GM19438 (cell line): ENCODE data around the gene GATB.

ENCODE experiments used
- ATAC-seq: cut with Tn5 transposase; IDR thresholded peaks from one replicate; pipeline ENCODE4 v1.9.1; 2021; ENCODE audit warnings: low read depth; ENCODE audit not compliant: unreplicated experiment

Gene GATB

DNA sequence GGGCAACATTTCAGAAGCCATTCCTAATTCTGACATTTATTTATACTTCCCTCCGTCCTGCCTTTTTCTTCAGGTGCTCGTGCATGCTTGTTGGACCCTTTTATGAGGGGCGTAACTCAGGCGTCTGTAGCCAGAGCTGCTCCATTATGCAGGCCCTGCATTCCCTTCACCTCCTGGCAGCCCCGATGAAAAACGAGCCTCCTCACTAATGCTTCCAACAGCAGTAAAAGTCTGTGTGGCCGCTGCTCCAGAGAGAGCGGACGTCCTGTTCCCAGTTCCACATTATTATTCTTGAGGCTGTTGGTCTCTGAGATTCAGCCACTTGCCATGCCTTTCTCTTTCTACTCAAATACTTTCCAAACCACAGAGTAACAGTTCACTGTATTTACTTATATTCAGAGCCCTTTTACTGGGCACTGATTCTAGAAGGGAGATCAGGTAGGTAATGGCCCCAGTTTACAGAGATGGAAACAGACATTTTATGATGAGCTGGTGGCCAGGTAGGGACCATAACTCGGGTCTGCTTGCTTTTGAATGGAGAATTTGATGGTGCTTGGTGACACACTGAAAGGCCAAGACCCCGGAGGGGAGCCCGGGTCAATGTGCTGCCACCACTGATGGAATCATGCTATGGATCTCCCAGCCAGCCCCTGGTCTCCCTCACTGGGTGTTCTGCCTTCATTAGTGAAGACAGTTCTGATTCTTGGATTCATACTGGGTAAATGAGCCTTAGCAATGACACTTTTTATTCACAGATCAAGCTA, 101.0 kb downstream of the GATB start:
- no peak for ATAC-seq

DNA sequence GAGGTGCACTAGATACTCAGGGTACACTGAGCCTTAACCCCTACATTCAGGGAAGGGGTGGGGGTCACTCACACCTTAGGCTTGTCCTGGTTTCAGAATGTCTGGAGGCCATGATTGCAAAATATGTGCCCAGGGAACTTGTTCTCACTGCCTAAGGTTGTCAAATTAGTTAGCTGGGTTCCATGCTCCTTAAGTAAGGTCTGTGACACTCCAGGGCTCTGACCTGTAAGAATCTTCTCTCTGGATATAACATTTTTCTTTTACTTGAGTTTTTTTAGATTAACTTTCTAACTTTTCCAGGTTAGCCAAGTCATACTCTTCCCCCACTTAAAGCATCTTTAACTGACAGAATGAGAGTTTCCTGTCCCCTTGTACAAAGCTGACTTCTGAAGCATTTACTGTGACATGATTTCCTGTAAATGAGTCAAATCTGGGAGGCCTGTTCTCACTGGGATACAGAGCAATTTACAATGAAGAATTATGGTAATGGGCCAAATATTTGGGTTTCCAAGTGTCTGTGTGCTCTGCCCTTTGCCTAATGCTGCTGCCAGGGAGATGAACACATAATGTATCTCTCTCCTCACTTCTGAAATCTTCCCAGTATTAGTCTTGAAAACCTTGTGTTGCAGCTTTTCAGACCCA, 101.7 kb downstream of the GATB start:
- ATAC-seq, result no peak

DNA sequence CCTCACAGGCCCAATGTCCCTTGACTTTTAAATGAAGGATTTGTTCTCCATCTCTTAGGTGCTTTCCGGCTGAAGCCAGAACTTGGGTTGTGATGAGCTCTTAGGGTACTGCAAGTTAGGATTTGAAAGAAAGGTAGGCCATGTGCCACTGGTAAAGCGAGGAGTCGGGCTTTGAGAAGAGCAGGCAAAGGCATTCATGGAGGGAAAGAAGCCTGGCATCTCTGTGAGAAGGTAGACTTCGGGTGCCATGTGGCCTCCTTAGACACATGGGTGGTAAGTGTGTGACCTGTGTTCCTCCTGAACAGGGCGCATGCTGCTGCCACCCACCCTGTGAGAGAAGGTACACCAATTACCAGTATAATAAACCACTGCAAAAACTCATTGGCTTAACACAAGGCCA, 102.9 kb downstream of the GATB start:
- ATAC-seq, result no peak

DNA sequence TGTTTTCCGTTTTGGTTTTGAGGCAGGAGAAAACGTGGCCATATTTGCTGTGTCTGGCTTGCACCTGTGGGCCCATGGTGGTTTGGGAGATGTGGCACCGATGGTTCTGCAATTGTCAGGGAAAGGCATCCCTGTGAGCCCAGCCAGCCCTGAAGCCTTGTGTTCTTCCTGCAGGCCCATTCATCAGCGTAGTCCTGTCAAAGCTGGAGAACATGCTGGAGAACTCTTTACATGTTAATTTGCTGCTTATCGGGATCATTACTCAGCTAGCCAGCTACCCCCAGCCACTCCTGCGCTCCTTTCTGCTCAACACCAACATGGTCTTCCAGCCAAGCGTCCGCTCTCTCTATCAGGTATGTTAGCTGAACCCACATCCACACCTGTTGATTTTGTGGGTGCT, 104.7 kb downstream of the GATB start:
- ATAC-seq, result no peak

DNA sequence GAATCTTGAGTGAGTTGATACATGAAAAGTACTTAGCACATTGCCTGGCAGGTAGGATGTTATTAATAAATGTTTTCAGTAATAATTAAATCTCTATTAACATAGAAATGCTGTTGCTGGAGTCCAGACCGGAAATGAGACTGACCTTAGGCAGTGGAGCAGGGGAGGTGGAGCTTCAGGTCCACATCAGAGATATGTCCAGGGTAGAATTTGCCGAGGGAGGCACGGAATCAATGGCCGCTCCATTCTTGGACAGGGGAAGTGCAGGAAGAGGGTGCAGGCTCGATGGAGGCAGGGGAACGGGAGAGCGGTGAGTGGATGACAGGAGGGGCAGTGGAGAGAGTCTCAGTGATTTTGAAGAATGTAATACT, 107.3 kb downstream of the GATB start:
- ATAC-seq, result no peak

DNA sequence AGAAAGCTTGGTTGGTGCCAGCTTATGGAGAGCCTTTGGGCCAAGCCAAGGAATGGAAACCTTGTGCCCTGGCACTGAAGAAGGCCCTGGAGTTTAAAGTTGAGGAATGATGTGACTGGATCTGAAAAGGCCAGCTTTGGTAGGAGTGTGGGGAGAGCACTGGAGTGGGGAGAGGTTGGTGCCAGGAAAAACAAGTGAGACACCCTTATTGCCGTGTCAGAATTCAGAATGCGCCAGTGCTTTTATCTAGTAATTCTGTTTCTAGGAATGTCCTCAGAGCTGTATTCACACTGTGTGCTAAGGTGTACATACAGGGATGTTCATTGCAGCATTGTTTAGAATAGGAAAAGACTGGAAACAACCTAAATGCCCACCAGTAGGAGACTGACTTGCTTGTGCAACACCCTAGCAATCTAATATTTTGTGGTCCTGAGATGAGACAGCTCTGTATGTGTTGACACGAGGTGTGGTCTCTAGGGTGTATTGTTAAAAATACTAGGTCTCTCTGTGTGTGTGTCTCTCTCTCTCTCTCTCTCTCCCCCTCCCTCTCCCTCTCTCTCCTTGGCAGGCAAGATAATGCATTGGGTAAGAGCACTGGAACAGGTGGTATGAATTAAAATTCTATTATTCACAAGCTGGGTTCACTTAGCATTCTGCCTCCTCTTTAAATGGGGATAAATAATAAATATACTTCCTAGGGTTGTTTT, 107.8 kb downstream of the GATB start:
- no peak for ATAC-seq

DNA sequence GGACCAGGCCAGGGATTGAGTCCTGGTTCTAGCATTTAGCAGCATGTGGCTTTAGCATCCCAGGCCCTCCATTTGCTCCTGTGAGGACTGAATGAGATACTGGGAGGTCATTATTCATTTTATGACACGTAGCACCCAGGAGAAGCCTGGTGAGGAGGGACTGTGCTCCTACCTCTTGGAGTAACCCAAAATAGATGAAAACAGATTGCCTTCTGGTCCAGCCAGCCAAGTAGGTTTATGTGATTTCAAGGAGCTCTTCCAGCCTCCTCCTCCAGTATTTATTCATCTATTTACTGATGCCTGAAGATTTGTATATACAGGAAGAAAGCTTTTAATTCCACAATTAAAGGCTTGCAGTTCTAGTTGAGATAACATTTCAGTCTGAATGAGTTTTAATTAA, 109.3 kb downstream of the GATB start:
- ATAC-seq, result no peak

DNA sequence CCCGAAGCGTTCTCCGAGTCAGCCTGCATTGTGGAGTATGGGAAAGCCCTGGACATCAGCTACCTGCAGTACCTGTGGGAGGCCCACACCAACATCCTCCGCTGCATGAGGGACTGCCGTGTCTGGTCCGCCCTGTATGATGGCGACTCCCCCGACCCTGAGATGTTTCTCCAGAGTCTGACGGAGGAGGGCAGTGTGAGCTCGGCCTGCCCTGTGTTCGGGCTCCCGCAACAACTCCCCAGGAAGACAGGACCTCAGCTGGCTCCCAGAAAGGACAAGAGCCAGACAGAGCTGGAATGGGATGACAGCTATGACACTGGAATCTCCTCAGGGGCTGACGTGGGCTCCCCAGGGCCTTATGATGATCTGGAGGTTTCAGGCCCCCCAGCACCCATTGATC, 111.3 kb downstream of the GATB start:
- ATAC-seq, result no peak

DNA sequence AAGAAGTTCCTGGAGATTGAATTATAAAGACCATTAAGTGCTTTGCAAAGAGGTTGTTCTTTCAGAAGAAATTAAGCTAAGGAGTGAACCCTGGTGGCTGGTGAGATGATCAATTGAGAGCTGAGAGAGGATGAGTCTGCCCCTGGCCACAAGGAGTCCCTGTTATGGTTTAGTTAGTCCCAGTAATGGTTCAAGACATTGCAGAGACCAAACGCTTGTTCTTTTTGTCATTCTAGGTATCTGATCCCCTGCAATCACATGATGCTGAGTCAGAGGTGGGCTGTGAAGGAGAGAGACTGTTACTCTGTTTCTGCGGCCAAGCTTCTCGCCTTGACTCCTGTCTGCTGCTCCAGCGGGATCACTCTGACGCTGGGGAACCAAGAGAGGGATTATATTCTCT, 114.5 kb downstream of the GATB start:
- no peak for ATAC-seq

DNA sequence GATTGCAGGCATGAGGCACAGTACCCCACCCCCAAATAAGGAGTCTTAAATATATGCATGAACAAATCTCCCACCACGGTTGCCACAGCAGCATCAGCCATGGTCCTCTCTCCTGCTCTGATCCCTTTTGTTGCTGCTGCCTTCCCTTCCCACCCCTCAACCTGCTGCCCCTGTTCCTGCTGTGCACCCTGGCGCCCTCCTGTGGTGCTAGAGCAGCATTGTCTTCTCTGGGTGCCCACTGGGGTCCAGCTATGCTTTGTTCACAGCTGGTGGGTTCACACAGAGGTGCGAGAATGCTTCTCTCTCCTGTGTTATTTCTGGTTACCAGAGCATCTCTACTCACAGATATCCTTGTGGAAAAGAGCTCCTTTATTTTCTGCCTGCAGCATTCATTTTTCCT, 116.2 kb downstream of the GATB start:
- no peak for ATAC-seq

DNA sequence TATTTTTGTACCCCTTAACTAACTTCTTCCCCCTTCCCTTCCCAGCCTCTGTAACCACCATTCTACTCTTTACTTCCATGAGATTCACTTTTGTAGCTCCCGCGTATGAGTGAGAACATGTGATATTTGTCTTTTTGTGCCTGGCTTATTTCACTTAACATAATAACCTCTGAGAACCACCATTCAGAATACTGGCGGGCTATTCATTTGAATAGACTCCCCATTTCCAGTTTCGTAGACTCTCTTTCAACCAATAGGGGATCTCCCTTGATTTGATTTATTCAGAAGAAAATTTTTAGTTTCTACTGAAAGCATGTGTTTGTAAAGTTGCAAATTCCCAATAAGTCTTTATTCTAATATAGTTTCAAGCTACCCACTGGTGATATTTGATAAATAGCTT, 117.2 kb downstream of the GATB start:
- no peak for ATAC-seq

DNA sequence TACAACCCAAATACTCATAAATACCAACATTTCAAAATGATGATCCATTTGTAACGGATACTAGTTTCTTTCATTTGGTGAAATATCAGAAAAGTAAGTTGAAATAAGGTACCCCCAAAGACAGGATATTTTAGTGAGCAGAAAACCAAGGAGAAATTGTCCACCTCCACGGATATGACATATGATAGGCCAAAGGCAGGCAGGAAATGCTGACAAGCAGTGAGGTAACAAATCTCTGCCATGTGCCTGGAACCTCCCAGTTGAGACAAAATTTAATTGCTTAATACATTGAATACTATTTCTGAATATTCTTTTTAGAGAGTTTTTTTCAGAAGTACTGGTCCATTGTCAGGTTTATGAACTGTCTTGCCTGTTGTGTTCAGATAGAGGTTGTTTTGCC, 118.8 kb downstream of the GATB start:
- no peak for ATAC-seq

DNA sequence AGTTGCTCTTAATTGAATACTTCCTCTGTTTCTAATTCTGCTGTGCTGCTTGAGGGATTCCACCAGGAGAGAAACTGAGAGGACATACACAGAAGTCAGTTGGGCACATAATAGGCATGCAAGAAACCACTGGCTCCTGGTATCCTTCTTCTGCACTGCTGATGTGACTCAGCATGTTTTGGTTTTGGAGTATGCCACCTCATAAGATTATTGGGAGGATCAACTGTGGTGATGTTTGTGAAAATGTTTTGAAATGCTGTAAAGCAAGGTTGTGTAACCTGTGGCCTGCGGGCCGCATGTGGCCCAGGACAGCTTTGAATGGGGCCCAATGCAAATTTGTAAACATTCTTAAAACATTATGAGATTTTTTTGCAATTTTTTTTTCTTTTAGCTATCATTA, 119.6 kb downstream of the GATB start:
- no peak for ATAC-seq

DNA sequence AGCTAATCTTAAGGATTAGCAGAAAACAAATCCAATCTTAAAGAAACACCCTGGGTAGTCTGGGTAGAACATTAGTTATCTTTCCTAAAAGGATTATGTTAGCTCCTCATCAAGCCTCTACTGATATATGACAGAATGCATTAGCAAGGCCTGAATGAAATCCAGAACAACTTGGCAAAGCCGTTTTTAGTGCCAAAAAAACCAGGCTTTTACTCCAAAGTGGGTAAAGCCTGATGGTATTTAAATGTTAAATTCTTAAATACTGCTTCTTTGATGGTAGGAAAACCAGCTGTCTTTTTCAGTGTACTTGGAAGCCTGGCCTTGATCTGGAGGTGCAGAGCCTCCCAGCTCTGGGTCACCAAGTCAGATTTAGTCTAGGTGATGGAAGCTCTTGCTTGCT, 120.4 kb downstream of the GATB start:
- ATAC-seq, result no peak

DNA sequence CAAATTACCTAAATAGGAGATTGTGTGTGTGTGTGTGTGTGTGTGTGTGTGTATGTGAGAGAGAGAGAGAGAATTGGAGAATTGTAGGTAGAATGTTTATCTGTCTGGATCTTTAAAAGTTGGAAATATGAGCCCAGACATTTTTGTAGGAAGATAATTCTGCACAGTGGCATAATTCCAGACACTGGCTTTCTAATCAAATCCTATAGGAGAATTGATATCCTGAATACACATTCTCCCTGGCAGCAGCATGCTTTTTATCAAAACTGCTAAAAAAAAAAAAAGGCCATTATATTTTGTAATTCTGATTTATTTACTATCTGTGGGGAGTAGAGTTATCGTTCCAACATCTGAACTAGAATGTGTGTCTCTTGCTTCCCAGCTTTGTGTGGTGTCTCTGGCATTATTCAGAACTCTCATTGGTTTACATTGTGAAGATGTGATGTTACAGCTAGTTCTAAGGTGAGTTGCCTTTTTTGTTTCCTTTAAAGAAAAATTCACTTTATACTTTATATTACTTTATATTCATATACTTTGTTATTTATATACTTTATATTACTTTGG, 122.4 kb downstream of the GATB start:
- ATAC-seq, result no peak

DNA sequence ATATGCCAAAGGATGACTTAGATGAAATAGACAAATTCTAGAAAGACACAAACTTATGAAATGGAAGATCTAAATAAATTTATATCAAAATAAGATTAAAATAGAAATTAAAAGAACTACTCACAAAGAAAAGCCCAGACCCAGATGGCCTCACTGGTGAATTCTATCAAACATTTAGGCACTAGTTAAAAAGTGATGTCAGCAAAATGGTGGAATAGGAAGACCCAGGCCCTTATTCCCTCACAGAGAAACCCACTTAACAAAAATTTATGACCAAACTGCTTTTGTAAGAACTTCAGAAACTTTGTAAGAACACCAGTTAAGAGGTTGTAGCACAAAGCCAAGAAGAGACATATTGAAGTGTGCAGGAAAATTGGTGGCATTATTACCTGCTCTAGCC, 129.5 kb downstream of the GATB start:
- no peak for ATAC-seq

DNA sequence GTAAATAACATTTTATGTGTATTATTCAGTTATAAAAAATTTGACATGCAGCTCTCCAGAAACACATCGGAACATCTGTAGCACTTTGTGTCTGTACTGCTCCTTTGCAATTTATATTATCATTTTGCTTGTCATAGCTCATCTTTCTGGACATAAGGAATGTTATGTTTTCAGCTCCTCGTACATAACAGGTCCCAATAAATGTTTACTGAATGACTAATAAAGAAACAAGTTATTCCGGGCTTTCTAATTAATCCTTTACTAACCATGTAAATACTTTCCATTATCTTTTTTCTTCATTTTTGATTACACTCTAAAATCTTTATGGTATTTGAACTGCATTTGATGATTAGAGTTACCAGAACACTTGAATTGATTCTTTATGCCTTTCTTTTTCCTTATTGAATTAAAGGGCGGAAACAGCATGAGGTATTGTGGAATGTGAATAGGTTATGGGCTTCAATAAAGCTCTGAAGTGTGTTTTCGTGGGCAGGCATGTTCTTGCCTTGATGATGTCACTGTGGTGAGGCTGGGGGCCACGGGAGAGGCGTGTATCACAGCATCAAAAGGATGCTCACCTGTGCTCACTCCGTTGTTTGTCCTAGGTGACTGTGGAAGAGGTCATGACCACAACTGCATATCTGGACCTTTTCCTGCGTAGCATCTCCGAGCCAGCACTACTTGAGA, 131.6 kb downstream of the GATB start:
- no peak for ATAC-seq

DNA sequence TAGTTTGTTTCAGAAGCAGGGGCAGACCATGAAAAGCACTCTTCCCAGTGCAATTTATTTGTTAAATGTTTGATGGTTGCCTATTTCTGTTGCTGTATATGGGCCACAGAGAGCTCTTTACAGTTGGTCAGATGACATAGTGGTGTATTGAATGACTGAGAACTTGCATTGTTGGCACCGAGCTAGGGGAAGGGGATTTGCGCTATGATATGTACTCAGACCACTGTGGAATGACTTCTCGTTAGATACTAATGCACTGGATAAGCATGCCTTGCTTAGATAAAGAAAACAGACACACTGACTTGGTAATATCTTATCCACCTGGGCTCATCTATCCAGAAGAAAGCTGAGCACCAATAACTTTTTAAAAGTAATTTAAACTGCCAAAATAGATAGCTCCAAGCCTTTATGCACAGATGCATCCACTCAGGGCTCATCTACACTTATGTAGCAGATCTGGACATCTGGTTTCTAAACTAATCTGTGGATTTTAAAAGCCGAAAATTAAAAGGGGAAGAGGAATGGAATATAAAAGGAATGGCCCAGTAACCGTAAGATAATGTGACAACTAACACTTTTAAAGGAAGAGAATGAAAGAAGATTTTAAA, 132.7 kb downstream of the GATB start:
- no peak for ATAC-seq

DNA sequence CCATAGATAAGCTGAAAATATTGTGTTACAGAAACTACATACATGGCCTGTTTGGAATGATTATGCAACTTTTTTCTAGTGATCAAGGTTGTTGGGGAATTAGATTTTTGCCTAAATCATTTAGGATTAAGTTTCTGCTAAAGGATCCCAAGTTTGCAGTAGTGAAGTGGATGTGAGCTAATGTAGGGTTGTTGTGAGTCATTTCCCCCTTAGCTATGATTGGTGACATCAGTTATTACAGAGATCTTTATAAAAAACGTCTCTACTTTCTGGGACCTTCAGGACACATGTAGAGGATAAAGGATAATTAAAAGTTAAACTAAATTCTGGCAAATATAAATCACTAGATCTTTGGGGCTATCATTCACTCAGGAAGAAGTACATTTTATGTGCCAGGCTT, 133.3 kb downstream of the GATB start:
- no peak for ATAC-seq

DNA sequence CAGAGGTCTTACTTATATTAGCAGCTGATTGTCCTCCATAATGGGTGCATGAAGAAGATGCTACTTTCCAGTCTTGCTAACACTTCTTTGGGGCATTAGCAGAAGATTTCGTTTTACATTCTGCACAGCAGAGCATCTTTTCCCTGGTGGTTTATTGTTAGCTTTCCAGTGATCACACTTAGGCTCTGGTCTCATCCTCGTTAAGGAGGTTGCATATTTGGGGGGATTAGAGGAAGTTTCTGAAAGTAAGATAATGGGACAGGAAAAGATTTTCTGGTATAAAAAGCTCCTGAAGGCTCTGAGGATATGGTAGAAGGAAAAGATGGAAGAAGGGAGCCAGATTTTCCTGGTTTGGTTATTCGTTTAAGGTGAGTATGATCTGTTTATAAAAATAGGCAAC, 134.1 kb downstream of the GATB start:
- ATAC-seq, result no peak

DNA sequence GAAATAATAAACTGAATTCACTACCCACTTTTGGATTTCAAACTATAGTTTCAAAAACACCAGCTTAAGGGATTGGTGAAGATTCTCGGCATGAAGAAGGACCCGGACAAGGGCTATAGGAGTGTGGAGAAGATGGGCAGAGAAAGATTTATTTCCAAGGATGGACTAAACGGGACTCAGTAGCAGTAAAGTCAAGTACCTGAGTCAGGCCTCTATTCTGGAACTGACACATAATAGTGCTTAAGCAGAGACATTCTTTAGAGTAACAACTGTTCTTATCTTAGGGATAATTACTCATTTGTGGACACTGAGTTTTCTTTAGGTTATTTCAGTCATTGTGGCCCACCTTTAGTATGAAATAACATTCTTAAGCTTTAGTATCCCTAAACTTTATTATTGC, 134.6 kb downstream of the GATB start:
- no peak for ATAC-seq
